Stimulated activated CD4-positive, alpha-beta T cell treated with anti-CD3 and anti-CD28 coated beads, Interleukin-1b, Interleukin-23, amount 100 ng/mL, for 48 hours (primary cell): ENCODE results near the gene SULT1B1.

Source experiments
- DNase-seq: peaks from one replicate; pipeline ENCODE4 v3.0.0-alpha.2; 2020

The SULT1B1 gene

GRCh38 chr4:69684804-69685203, 75.6 kb downstream of the SULT1B1 start:
- no peak for DNase-seq
